Stimulated activated CD4-positive, alpha-beta T cell treated with anti-CD3 and anti-CD28 coated beads, Interleukin-4, amount 100 ng/mL, for 4 hours (primary cell): ENCODE data around the gene HMX1.

Source experiments
- DNase-seq, 2 experiments: peaks; one replicate each; pipeline ENCODE4 v3.0.0-alpha.2; 2020

Gene HMX1

DNA sequence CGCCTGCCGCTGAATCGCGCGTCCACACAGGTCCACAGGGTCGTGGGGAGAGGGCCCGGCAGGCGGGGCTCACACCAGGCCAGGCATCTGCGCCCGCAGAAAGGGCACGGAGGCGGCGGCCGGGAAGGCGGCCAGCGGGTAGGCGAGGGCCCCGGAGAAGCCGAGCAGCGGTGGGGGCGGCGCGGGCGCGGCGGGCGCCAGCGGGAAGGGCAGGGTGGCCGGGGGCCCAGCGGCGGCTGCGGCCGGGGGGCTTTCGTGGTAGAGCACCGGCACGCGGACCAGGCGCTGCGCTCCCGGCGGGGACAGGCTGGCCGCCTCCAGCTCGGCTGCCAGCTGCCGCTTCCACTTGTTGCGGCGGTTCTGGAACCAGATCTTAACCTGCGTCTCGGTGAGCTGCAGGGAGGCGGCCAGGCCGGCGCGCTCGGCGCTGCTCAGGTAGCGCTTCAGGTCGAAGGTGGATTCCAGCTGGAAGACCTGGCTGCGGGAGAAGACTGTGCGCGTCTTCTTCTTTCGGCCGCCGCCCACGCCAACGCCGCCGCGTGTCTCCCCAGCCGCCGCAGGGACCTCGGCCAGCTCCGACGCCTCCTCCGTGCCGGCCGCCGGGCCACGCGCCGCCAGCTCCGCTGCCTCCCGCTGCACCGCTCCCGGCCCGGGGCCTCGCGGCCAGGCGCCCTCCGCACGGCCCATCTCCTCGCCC lies 3.9 kb downstream of the HMX1 start:
- no peak for DNase-seq

DNA sequence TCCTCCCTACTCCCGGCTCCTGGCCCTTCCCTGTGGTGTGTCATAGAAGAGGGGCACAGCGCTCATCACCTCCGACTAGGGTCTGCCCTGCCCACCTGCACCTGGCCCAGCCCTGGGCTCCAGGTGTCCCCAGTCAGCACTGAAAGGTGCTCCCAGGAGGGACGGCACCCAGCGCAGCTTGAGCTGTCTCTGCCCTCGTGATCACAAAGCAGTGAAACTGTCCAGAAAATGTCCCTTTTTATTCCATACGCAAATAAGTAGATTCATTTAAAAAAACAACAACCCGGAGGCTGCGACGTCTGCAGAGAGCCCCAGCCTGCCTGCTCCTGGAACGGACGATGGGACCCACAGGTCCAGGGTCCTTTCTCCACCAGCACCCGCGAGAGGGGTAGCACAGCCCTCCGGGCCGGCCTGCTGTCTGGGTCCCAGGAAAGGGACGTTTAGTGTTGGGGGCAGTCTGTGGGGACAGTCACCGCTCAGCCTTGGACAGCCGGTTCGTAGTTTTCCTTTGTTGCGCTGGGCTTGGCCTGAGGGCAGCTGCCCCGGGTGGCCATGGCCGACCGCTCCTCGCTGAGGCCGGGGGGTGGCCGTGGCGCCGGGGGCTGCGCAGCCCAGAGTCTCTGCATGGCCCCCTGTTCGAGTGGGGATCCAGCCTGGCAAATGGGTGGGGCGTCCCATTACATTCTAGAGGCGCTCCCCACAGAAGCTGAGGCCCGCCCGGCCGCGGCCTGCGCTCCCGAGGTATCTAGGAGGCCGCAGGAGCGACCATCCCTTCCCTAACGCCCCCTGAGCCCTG lies 4.6 kb downstream of the HMX1 start:
- DNase-seq = no peak

DNA sequence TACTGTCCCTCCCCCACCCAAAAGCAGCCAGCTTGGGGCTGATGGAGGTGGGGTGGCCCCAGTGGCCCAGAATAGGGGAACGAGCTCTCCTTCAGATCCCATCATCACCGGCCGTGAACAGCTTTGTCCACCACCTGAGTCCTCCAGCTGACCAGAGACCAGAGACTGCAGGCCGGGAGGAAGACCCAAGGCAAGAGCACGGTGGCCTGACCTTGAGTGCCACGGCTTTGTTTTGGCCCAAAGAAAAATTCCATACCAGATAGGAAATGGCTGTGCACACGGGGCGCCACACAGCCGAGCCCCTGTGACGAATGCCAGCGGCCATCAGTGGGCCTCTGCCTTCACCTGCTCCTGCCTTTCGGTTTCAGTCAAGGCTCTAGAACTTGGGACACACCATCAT lies 5.2 kb downstream of the HMX1 start:
- no peak for DNase-seq

DNA sequence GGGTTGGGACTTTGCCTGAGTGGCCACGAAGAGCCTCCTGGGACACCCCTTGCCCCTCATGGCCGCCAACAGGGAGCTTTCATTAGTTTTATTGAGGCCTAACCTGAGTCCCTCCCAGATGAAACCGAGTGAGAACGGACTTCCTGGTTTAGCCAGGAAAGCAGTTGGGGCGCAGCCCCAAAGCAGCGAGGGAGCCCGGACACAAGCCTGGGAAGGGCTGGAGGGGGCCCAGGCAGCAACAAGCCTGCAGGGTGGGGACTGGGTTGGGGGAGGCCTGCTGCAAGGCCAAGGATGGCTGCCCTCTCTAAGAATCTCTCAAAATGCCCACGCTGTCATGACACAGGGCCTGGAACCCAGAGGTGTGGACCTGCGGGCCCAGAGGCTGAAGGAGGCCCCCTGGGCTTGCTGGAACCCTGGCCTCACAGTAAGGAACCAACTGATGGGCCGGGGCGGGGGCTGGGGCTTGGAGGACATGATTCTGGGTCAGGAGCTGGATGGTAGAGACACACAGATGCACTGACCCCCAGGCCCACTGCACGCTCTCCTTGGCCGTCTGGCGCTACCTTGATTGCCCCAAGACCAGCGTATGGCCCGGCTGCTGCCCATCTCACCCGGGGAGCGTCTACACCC lies 5.8 kb downstream of the HMX1 start:
- DNase-seq = no peak

DNA sequence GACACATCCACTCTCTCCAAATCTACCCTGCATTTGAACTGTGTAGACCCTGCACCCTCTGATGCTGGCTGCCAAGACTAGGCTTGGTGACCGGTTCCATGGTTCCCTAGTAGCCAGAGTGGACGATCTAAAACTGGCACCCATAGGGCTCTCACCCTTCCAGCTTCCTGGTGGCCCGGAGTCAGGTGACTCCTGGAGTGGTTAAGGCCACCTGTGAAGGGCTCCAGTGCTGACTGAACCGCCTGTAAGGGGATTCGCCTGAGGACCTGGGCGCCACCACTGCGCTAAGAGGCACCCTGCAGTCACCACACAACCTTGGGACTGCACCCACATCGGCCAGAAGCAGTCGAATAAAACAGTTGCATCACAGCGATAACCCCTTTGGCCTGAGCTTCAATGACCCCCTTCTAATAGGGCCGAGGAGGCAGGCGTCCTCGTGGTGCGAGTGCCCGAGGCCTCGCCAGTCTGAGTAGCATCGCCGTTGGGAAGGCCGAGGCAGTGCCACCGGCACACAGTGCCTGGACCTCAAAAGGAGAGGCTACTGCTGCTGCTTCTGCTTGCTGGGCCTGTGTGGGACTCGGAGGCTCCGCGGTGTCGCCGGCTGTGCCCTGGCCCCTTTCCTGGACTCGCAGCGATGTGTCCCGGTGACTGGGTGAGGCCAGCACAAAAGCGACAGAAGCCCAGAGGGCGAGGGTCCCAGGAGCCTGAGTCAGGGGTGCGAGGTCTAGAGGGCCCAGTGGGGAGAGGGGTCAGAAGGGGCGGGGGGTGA lies 6.5 kb downstream of the HMX1 start:
- no peak for DNase-seq

DNA sequence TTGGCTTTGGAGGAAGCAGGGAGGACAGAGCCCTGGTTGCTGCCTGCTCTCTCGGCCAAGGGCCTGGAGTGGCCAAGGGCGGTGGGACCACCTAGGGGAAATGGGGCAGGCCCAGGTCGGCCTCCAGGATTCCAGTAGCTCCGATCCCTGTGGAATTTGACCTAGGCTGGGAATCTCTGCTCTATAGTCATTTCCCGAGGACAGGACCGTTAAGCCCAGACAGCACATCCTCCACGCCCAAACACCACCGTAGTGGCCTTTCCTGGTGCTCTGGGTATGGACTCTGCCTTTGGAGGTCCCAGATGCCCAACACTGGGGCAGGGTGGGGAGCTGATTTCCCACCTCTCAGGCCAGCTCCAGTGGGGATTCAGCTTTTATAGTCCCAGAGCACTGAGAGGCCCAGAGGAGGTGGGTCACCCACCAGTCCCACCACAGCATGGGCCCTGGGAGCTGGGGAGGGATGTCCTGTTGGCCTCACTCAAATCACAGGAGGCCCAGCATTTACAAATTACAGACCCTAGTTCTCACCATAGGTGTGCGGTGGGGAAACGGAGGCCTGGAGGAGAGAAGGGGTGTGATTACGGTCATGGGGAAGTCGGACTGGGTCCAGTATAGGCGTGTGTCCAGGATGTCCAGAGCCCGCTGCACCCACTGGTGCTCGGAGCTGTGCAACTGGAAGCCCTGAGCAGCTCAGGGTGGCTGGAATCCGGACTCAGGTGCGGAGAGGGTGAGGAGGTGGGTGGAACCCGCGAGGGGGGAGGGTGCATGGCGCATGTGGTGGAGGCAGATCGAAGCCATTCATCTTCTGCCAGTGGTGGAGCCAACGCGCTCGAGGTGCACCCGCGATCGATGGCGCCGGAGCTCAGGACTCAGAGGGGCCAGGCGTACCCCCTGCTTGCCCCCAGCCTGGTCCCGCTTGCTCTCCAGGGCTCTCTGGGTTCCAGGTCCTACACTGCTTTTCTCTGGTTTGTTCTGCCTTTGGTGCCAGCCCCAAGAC lies 7.7 kb downstream of the HMX1 start:
- DNase-seq = no peak

DNA sequence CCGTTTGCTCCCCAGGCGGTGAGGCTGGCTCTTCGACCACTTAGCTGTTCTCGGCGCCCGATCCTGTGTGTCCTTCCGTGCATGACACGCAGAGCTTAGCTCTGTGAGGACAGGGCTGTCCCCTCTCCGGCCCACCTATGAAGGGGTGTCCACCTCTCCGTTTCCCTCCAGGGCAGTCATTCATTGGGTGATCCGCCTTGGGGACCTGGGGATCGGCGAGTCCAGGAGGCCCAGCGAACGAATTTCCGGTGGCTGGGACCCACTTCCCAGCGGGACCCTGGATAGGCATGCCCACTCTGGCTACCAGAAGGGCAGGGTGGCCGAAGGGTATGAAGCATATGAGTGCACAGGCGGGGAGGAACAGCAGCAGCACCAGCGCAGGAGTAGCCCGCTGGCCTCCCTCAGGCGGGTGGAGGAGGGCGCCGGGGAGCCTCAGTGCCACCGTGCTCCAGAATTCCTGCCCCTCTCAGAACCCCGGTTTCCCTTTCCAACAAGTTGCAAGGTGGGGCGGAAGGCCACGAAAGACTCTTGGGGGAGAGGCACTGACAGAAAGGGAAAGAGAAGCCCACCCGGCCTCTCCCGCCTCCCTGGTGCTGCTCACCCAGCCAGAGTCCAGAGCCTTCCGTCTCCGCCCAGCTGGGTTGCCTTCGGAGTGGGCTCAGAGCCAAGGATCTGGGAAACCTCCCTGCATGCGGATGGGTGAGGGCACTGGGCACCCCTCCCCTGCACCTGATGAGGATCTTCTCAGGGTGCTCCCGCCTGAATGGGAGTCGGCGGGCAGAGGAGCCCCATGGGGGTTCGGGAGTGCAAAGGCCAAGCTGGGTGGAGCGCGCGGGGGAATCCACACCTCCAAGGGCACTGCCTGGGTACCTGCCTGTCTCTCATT lies 8.6 kb downstream of the HMX1 start:
- DNase-seq = no peak

DNA sequence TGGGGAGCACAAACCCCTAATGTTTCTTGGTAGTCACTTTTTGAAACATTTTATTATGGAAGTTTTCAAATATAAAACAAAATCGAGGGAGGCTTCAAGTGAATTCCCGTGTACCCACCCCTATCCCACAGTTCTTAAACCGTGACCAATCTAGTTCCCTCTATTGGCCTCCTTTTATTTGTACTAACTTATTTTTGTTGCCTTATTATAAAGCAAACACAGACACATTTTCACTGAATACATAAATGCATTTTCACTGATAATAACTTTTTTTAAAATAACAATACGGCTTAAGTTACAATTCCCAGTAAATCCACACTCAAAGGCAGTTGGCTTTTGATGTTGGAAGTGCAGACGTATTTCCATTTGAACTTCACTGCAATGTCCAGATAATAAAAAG lies 9.3 kb downstream of the HMX1 start:
- no peak for DNase-seq

DNA sequence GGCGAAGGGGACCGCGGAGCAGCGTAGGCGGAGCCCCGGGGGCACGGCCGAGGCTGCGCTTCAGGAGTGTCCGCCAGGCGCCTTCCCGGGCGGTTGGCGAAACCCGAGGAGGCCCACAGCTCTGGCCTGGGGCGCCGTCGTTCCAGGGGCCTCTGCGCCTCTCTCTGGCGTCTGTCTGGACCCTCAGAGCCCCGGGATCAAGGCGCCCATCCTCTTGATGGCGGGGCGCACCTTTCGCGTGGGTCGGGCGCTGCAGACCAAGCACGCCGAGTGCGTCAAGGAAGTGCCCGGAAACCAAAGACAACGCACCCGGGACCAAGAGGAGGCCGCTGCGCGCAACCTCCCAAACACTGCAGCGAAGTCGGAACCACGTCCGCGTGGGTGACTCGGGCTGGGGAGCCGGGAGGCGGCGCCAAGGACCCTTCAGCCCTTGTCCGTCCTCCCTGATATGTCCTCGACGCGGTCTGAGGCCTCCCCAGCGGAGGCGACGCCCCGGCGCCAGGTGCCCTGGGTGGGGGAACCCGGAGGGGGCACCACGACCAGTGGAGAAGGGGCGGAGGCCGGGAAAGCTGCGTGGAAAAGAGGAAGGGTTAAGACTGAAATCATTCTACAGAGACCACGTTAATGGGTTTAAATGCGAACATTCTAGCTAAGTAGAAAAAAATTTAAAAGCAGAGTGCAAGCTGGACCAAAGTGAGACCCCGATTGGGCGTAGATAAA lies 9.9 kb downstream of the HMX1 start:
- DNase-seq = no peak

DNA sequence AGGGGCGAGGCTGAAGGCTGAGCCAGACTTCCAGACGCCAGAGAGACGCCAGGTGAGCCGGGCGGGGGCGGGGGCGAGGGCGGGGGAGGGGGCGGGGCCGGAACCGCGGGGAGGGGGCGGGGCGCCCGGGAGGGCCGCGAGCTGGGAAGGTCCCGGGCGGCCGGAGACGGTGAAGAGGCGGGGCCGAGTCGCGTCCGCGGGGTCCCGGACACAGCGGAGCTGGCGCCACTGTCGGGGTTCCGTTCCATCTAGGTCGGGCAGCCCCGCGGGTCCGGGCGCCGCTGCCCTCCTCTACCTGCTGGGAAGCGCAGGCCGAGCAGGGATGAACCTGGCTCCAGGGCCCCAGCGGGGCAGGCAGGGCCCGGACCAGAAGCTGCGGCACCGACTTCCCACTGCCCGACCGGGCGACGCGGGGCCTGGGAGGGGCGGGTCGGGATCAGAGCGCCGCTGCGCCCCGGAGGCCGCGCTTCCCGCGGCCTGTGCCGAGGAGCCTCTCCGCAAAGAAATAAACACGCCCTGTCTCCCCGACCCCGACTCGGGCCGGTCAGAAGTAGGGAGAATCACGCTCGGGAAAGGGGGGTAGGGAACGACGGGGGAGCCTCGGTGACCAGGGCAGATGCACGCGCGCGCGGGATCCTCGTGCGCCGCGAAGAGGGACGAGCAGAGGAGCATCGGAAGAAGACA lies 10.6 kb downstream of the HMX1 start:
- DNase-seq = no peak

DNA sequence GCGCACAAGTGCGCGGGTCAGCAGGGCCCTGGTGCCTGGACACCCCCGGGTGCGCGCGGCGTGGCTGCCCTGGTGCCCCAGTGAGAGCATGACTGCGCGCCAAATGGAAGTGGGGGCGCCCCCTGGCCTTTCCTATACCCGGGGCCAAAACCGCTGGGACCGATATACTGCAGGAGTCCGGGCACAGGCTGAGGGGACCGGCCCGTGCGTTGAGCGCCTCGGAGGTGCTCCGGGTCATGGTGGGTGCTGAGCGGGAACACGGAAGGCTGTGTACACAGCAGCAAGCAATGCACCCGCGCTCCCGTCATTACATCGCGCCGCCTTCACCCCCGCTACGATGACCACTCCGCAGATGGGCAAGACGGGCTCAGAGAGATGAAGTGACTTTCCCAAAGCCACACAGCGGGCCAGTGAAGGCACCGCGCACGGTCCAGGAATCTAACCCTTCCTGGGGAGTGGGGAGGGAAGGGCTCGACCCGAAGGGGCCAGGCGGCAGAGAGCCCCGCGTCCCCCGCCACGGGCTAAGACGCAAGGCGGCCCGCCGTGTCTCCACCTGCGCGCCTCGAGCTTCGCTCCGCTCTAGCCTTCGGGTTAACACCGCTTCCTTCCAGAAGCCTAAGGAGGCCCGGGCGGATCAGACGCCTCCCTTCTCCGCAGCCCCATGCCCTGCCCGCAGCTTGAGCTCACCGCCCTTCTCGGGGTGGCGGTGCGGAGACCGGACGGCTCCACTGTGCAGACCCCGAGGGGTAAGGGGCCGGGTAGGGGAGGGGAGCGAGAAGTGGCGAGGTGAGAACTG lies 11.3 kb downstream of the HMX1 start:
- no peak for DNase-seq

DNA sequence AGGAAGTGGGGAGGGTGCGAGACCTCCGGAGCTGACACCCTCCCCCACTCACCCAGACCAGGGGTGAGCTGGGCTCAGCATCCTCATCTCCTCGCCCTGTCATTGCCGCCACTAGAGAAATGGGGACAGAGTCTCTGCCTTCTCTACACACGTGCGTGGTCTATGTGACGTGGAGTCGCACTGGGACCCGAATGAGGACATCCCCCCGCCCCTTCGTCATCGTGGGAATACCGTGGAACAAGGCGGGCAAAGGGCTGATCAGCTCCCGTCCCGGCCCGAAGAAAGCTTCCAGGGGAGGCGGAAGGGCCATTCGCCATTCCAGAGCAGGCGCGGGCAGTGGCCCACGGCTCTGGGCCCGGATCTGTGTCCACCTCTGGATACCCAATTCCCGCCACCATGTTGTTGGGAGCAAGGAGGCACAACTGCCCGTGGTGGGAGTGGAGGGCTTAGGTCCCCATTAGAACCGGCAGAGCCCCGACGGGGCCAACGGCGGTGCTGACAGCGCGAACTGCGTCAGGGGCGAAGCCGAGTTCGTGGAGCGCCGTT lies 12.0 kb downstream of the HMX1 start:
- DNase-seq = no peak

DNA sequence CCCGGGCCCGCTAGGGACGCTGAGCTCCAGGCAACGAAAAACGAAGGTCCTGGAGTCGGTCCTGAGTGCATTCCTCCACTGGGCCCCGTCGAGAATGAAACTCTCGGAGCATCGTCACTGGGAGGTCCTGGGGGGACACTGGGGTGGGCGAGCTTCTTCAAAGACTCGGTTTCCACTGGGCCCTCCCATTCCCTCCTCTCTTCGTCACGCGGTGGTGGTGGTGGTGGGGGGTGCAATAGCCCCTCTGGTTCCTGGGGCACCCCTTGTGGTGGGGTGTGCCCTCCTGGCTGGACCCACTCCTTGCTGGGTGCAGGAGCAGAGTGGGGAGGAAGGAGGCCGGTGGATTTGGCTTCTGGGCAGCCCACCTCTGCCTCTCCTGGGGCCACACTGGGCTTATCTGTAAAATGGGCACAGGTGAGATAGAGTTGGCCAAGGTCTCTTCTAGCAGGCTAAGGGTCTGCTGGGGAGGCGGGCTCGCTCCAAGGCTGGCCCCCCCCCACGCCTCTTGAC lies 12.9 kb downstream of the HMX1 start:
- DNase-seq = no peak

DNA sequence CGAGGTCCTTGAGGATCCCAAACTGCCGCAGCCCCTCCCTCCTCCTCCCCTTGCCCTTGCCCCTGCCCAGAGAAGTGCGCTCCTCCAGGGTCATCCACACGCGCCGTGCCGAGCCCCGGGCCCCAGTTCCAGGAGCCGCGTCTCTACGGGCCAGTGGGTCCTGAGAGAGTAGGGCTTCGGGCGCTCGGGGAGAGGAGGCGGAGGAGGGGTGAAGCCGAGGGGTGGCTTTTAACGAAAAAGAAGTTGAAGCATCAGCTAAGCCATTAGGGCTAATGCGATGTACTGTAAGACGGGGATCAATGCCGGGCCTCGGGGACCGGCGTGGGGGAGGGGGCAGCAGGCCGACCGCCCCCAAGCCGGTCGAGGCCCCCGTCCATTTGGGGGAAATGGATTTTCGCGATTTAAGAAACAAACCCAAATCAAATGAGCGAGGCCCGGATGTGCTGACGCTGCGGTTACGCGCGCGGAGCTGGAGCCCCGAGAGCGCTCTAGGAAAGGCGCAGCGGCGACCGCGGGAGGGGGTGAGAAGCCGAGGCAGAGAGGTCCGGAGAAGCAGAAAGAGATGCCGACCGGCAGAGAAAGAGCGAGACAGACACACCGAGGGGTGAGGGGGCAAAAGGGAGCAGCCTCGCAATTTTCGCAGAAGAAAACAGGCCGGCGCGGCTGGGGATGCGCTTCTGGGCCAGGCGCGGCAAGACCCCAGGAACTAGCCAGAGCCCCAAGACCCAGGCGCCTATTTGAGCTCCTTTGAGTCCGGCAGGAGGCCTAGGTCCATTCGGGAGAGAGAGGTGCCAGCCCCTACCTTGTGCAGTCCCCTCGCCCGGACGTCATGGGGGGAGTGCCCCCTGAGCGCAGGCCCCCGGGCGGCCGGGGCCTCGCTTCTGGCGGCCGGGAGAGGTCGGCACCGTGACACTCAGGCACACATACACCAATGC lies 13.6 kb downstream of the HMX1 start:
- DNase-seq = no peak

DNA sequence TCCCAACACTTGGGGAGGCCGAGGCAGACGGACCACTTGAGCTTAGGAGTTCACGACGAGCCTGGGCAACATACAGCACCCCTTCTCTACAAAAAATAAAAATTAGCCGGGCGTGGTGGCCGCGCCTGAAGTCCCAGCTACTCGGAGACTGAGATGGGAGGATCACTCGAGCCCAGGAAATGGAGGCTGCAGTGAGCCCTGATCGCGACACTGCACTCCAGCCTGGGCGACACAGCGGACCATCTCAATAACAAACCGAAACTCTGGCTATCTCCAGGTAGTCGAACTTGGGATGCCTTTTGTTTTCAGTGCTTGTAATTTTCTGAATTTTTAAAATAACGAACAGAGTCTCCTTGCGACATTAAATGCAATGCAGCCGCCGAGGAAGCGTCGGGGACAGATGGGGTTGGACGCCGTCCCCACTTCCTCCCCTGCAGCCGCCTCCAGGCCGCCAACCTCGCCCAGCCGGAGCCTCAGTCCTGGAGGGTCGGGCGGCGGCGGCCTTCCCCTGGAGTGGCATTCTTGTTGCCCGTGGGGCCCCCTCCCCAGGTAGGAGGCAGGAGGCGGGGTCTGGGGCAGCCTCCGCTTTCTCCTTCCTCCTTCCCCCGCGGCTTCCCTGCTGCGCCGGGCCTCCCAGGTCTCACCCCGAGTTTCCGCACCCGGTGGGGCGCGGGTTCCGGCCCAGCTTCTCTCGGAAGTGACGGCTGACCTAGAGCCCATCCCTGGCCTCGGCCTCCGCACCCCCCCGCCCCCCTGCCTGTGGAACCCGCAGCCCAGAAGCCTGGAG lies 14.6 kb downstream of the HMX1 start:
- DNase-seq = no peak

DNA sequence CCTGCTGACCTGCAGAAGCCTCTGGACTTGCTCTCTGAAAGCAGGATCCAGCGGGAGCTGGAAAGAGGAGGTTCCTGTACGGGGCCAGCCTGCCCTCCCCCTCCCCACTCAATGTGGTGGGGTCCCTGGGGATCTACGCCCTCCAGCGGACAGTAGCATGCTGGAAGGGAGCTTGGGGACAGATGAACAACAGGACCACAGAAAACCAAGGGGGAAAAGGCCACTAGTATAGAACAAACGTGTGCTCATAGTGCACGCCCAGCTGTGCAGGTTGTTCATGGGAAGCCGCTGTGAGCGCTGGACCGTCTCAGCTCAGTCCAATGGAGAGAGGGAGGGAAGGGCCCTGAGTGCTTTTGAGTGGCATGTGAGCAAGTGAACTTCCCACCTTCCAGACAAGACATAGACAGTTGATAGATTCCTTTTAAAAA lies 15.8 kb downstream of the HMX1 start:
- DNase-seq = no peak
